Left kidney (tissue), 2 donors: ENCODE data around the gene MSRB1. TPM values are rescaled to one million over a fixed set of nuclear protein-coding genes. Genes with fewer than 3 reads are reported as not detected.

Experiments used
- DNase-seq: peaks from one replicate; pipeline ENCODE4 v3.0.0-alpha.2; 2013
- polyA plus RNA-seq: library from polyadenylated mRNA; unstranded; fragments of 120-200 nt; gene quantifications from one replicate; pipeline ENCODE4 v1.2.1, GENCODE V29; 2013; ENCODE audit not compliant: insufficient read length

MSRB1 gene
- polyA plus RNA-seq, 1 donor, result 55.9 TPM

- no peak for DNase-seq
These were observed 37.2 kb upstream of the MSRB1 start for GRCh38 chr16:1980030-1980769.

DNA sequence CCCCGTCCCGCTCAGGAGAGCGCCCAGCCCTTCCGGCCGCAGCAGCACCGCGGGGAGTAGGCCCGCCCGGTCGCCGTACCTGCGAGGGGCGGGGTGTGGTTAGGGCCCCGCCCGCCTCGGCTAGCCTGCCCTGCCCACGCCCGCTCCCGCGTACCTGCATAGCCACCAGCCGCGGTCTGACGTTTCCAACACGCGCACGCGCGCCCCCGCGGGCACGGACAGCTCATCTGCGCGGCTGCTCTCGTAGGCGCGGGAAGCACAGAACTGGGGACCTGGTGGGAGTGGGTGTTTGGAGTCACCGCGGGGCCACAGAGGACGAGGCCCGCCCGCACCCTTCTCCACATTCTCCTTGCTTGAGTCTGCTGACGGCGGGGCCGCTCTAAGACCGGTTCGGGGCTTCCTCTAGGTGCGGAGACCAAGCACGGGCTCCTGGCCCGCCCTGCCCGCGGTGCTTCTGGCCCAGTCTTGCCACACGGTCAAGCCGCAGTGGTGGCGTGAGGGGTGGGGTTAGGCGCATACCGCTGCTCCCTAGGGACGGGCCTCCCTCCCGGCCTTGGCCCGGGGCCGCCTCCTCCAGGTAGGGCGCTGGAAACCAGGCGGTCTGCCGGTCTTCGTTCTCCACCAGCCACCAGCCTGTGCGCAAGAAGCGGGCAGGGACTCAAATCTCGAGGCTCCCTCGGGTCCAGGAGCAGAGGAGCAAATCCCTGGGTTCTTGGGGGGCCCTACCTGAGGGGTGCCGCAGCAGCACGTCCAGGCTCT is 36.5 kb upstream of the MSRB1 start:
- DNase-seq, result no peak

DNA sequence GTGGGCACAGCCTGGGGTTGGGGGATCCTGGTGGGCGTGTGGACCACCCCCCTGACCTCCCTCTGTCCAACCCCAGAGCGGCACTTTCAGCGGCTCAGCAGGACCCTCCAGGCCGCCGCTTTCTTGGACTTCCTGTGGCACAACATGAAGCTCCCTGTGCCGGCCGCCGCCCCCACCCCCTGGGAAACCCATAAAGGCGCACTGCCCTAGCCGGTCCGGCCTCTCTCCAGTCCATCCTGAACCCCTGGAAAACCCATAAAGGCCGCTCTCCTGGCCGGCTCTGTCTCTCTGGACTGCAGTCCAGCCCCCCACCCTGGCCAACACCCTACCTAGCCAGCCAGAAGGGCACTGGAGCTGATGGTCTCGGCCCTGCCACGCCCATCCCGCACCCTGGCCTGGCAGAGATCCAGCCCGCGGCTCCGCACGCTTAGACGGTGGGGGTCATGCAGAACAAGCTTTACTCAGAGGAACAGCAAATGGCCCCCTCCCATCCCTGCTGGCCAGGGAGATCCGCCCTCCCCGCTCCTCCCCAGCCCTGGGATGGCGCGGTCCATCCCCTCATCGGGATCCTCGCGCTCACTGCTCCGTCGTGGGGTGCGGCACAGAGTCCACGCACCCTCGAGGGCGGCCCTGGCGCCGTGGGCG is 35.6 kb upstream of the MSRB1 start:
- no peak for DNase-seq

GRCh38 chr16:1977875-1978268 is 34.9 kb upstream of the MSRB1 start:
- no peak for DNase-seq

GRCh38 chr16:1976951-1977874 is 34.2 kb upstream of the MSRB1 start:
- no peak for DNase-seq

DNA sequence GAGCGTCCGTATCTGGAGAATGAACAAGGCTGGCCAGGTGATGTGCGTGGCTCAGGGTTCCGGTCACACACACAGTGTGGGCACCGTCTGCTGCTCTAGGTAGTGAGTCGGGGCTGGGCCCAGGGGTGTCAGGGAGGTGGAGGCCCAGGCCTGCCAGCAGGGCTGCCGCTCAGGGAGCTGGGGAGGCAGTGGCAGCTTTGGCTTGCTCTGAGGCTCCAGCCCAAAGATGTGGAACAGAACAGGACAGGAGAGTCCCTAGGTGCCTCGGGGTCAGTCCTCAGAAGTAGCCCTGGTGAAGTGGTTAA is 33.2 kb upstream of the MSRB1 start:
- no peak for DNase-seq

DNA sequence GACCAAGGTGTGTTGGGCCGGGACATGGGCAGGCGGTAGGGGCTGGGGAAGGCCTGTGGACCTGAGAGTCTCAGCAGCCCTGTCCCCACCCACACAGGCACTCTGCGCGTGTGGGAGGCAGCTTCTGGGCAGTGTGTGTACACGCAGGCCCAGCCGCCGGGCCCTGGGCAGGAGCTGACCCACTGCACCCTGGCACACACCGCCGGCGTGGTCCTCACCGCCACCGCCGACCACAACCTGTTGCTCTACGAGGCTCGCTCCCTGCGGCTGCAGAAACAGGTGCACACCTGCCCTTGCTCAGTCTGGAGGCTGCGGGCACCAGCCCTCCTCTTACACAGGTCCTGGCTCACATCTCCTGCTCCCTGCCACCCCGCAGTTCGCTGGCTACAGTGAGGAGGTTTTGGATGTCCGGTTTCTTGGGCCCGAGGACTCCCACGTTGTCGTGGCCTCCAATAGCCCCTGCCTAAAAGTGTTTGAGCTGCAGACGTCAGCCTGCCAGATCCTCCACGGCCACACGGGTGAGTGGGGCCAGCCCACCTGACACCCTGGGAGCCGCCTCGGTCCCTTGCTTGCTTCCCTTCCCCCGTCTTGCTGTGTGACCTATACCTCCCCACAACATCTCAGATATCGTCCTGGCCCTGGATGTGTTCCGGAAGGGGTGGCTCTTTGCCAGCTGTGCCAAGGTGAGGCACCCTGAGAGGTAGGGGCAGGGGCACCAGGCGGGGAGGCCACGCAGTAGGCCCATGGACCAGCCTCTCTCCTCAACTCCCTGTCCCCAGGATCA is 32.6 kb upstream of the MSRB1 start:
- no peak for DNase-seq

DNA sequence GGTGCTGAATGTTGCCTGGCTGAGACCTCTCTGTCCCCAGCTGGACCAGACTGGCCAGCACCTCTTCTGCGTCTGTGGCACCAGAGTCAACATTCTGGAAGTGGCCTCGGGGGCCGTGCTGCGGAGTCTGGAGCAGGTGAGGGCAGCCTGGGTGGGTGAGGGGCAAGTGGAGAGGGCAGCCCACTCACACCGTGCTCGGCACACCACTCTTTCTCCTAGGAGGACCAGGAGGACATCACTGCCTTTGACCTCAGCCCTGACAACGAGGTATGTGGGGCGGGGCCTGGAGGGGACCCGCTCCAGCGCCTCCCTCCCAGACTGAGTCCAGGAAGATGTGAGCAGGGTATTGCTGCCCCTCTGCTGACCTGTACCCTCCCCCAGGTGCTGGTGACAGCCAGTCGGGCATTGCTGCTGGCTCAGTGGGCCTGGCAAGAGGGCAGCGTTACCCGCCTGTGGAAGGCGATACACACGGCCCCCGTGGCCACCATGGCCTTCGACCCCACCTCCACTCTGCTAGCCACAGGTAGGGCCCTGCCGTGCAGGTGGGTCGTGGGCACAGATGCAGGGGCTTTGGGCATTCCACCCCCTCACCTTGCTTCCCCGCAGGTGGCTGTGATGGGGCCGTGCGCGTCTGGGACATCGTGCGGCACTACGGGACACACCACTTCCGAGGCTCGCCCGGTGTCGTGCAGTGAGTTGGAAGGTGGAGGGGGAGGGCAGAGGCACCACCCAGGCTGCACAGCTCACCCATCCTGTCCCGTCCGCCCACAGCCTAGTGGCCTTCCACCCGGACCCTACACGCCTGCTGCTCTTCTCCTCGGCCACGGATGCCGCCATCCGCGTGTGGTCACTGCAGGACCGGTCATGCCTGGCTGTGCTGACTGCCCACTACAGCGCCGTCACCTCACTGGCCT is 31.4 kb upstream of the MSRB1 start:
- no peak for DNase-seq

DNA sequence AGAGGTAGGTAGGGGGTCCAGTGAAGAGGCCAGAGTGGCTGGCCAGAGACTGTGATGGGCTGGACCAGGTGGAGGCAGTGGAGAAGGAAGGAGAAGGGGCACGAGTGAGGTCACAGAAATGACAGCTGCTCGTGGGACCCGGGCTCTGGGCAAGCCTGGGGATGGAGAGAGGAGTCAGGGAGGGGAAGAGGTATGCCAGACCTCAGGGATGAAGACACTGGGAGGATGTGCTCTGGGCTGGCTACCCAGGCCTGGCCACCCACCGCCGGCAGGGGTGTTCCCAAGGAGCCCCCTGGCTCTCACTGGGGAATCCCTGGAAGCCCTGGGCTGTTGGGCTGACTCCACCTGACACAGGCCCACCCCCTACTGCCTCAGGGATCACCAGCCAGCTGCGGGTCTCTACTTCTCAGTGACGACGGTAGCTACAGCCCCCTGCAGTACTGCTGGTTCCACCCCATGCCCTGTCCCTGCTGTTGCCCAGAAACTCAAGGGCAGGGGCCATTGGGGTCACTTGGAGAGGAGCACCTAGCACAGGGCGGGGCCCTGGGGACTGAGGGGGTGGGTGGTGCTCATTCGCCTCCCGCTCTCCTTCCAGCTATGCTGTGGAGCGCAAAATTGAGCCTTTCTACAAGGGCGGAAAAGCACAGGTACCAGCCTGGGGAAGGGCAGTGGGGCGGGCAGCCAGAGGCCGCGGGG is 30.6 kb upstream of the MSRB1 start:
- no peak for DNase-seq

- no peak for DNase-seq
These were observed 29.5 kb upstream of the MSRB1 start for GRCh38 chr16:1972490-1972877.

GRCh38 chr16:1971796-1972489 is 28.9 kb upstream of the MSRB1 start, which contains the start of gene TBL3:
Gene TBL3, plus strand, starts transcription at chr16:1972053. Its CDS starts 112 bp downstream, at chr16:1972165.
- DNase-seq, result peak; percentile 95

DNA sequence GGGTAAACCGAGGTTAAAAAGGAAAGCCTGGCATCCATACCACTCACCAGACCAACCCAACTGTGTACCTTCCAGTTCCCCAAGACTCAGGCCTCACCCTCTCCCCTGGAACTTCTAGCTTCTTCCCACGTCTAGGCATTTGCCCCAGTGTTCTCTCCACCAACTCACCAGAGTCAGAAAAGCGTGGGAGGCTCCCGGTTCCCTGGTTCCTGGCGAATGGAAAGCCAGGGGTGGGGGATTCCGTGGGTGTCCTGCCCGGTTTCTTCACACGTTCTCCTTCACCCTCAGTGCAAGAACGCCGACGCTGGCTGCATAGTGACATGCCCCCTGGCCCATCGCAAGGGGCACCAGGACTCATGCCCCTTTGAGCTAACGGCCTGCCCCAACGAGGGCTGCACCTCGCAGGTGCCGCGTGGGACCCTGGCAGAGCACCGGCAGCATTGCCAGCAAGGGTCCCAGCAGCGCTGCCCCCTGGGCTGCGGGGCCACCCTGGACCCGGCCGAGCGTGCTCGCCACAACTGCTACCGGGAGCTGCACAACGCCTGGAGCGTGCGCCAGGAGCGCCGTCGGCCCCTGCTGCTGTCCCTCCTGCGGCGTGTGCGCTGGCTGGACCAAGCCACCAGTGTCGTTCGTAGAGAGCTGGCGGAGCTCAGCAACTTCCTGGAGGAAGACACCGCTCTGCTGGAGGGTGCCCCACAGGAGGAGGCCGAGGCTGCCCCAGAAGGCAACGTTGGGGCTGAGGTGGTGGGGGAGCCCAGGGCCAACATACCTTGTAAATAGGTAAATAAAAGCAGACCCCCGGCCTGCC is 25.4 kb upstream of the MSRB1 start:
- DNase-seq, result no peak

- no peak for DNase-seq
These were observed 23.5 kb upstream of the MSRB1 start, which contains the start of gene RNF151 for GRCh38 chr16:1966460-1966859. Gene RNF151, plus strand, starts transcription at chr16:1966856. Its CDS starts 26 bp downstream, at chr16:1966882.

DNA sequence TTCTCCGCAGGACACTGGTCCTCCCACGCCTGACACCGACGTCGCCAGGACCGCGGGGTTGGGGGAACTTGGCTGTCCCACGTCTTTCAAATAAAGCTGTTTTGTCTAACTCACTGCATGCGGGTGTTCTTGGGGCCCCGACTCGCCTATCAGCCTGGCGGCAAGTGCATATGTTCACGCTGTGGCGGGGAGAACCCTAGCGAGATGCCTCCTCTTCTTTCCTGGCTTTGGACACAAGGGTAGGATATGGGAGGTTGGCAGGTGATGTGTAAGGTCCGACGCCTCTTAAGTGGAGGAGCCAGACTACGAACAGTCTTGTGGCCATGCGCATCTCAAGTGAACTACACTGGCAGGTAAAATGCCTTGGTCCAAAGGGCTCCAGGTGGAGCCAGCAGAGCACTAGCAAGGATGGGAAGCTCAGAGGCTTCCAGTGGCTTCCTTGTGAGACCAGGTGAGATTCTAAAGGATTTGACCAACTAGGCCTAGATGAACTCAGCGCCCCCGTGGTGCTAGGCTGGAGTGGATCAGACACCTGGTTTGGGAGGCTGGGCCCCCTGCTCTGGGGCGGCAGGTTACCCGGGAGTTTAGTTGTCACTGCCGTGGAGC is 22.5 kb upstream of the MSRB1 start:
- DNase-seq, result no peak

DNA sequence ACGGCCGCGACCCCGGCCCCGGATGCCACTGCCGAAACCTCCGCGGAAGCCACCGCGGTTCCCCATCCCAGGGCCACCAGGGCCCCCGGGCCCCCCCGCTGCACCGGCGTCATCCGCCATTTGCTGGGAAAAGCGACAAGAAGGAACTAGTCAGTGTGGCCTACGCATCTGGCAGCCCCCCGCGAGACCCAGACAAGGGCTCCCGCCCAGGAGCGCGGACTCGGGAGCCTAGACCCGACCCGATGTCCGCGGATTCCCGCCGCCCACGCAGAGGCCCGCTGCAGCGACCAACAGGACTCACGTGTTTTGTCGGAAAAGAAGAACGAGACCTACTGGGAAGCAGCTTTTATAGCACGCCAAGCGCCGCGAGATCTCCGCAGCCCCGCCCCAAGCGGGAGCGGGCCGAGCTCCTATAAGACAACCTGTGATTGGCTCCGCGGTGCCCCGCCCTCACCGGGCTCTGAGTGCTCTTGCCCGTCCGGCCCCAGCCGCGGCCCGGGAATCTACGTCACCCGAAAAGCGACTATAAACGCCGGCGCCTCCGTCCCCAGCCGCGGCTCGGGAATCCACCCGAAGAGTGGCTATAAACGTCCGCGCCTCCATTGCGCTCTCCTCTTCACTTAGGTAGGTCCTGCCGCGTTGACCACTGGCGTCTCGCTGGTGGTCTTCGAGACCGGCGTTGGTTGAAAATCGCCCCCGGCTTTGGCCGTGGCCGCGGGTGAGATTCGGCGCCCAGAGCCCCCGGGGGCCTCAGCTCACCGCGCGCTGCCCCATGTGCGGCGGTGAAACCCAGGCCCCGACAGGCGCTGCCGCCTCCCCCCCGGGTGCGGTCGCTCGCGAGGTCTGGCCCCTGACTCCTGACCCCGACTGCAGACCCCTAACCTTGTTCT is 21.8 kb upstream of the MSRB1 start, which contains the start of gene RPS2:
TSS of gene RPS2 (minus strand) at position 321 of the 890 bp plus-strand sequence. CDS start at position 120, 201 bp downstream.
- peak; percentile 99 for DNase-seq

- no peak for DNase-seq
These were observed 21.0 kb upstream of the MSRB1 start for GRCh38 chr16:1963806-1964505.
